ENCODE results near the gene EMB. TPM values are rescaled to one million over a fixed set of nuclear protein-coding genes. Genes with fewer than 3 reads are reported as not detected.
"Not testable (repeated sequence)": the region's sequence is repeated elsewhere in the genome, so short reads cannot be mapped to it uniquely, and the experiment has no call there.

EMB gene
- polyA plus RNA-seq, 1 donor from 2014 or later = 10.8 TPM

GRCh38 chr5:50365426-50366251 is 75.4 kb downstream of the EMB start:
- no peaks in the 10 kb centered on the region for H3K9me3 ChIP-seq (ENCODE audit: low read length)
- no peaks in the 10 kb centered on the region for H3K27me3 ChIP-seq (ENCODE audit: insufficient read depth, low read depth, low read length)

GRCh38 chr5:50364535-50365309 is 76.4 kb downstream of the EMB start:
- H3K9ac ChIP-seq (ENCODE audit: low read length); H3F3A ChIP-seq (ENCODE audit: insufficient read depth, low read length, poor library complexity, severe bottlenecking); H3K27me3 ChIP-seq (ENCODE audit: insufficient read depth, low read depth, low read length); H3K4me2 ChIP-seq (ENCODE audit: low read length); H3K79me2 ChIP-seq (replicated peaks; ENCODE audit: insufficient read depth, low read length); H3K4me3 ChIP-seq (ENCODE audit: low read length); H3K27ac ChIP-seq (ENCODE audit: low read length); H3K9me3 ChIP-seq (ENCODE audit: low read length); H2AFZ ChIP-seq (ENCODE audit: low read depth, low read length); H3K9me2 ChIP-seq (ENCODE audit: insufficient read depth, low read length); H4K20me1 ChIP-seq (ENCODE audit: insufficient read depth); H3K36me3 ChIP-seq (ENCODE audit: insufficient read depth, low read length): not testable (repeated sequence)

More at GRCh38 chr5:50365426-50366251, 75.4 kb downstream of the EMB start:
- H3K27ac ChIP-seq (ENCODE audit: low read length) = no peak overlapping the region
- no peaks in the 10 kb centered on the region for H4K20me1 ChIP-seq (ENCODE audit: insufficient read depth)
- H3K79me2 ChIP-seq (replicated peaks; ENCODE audit: insufficient read depth, low read length) = no peaks in the 10 kb centered on the region
- H3F3A ChIP-seq (ENCODE audit: insufficient read depth, low read length, poor library complexity, severe bottlenecking) = no peaks in the 10 kb centered on the region
- H3K36me3 ChIP-seq (ENCODE audit: insufficient read depth, low read length) = no peaks in the 10 kb centered on the region
- H3K9ac ChIP-seq (ENCODE audit: low read length) = no peak overlapping the region
- H2AFZ ChIP-seq (ENCODE audit: low read depth, low read length) = no peak overlapping the region
- H3K4me2 ChIP-seq (ENCODE audit: low read length) = no peak overlapping the region
- H3K9me2 ChIP-seq (ENCODE audit: insufficient read depth, low read length) = no peaks in the 10 kb centered on the region
- H3K4me3 ChIP-seq (ENCODE audit: low read length) = no peak overlapping the region
- TF ChIP-seq CTCF (IDR thresholded peaks at IDR 0.05; ENCODE audit: poor library complexity, severe bottlenecking) (no peak), SMC3 (conservative IDR thresholded peaks at IDR 0.05; ENCODE audit: poor library complexity) (no peak), EZH2 (IDR thresholded peaks at IDR 0.05; ENCODE audit: borderline replicate concordance, insufficient read depth, low read length, poor library complexity, severe bottlenecking) (no peak), POLR2AphosphoS5 (IDR thresholded peaks at IDR 0.05) (no peak)

GRCh38 chr5:50359187-50359586 is 81.9 kb downstream of the EMB start:
- Histone ChIP-seq H3K27ac (ENCODE audit: low read length) (no peak overlapping the region), H4K20me1 (ENCODE audit: insufficient read depth) (no peaks in the 10 kb centered on the region), H3K79me2 (replicated peaks; ENCODE audit: insufficient read depth, low read length) (no peaks in the 10 kb centered on the region), H3K4me3 (ENCODE audit: low read length) (no peak overlapping the region), H3K9ac (ENCODE audit: low read length) (no peak overlapping the region), H3K9me3 (ENCODE audit: low read length) (no peaks in the 10 kb centered on the region), H3K36me3 (ENCODE audit: insufficient read depth, low read length) (no peaks in the 10 kb centered on the region), H3K27me3 (ENCODE audit: insufficient read depth, low read depth, low read length) (no peaks in the 10 kb centered on the region), H3K9me2 (ENCODE audit: insufficient read depth, low read length) (no peaks in the 10 kb centered on the region), H2AFZ (ENCODE audit: low read depth, low read length) (no peak overlapping the region), H3F3A (ENCODE audit: insufficient read depth, low read length, poor library complexity, severe bottlenecking) (no peaks in the 10 kb centered on the region), H3K4me2 (ENCODE audit: low read length) (no peak overlapping the region)
- TF ChIP-seq CTCF (IDR thresholded peaks at IDR 0.05; ENCODE audit: poor library complexity, severe bottlenecking) = no peak
- no peak for TF ChIP-seq TAF1 (IDR thresholded peaks at IDR 0.05; ENCODE audit: low read depth)

Measured in neural cell (in vitro differentiated cells).